Activated CD4-positive, CD25-positive, alpha-beta regulatory T cell (primary cell): Measurements from ENCODE around the gene NOTCH4.

Experiments used
- DNase-seq, 4 experiments: peaks; one replicate each; lab custom pipeline; 2025; lab: John Stamatoyannopoulos, UW

NOTCH4 gene

DNA sequence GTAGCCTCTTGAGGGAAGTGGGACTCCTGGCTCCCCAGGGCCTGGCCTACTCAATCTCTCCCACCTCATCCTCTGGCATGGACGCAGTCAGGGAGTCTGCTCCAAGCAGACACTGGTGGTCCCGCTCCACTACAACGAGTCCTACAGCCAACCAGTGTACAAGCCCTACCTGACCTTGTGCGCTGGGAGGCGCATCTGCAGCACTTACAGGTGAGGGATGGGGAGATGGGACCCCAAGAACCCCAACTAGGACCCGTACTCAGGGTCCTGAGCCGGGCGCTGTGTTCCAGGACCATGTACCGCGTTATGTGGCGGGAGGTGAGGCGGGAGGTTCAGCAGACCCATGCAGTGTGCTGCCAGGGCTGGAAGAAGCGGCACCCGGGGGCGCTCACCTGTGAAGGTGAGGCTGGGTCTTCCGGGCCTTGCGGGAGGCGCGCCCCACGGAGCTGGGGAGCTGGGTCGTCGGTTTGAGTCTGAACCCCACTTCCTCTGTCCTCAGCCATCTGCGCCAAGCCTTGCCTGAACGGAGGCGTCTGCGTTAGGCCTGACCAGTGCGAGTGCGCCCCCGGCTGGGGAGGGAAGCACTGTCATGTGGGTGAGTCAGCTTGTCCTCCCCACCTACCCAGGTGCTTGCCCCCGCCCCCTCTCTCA, 57.3 kb downstream of the NOTCH4 start:
- DNase-seq: no peak

DNA sequence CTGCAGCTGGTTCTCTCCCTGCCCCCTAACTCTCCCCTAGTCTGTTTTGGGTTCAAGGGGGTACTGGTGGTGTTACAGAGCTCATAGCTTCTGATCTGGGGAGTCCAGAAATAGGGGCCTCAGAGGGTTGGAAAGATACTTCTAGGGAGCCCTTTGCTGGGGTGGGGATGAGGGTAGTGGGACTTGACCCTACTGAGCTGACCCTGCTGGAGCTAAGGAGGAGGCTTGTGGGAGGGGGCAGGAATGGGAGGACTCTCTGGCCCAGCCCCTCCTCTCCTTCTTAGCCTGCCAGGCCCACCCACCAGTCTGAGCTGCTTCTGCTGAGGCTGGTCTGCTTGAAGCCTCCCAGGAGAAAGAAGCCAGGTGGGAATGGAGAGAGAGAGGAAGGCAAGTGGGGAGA, 59.6 kb downstream of the NOTCH4 start, which contains the start of gene EGFL8:
Gene EGFL8, plus strand, starts transcription at position 301 of the 400 bp plus-strand sequence. CDS start 1,571 bp downstream, outside the sequence.
- no peak for DNase-seq

DNA sequence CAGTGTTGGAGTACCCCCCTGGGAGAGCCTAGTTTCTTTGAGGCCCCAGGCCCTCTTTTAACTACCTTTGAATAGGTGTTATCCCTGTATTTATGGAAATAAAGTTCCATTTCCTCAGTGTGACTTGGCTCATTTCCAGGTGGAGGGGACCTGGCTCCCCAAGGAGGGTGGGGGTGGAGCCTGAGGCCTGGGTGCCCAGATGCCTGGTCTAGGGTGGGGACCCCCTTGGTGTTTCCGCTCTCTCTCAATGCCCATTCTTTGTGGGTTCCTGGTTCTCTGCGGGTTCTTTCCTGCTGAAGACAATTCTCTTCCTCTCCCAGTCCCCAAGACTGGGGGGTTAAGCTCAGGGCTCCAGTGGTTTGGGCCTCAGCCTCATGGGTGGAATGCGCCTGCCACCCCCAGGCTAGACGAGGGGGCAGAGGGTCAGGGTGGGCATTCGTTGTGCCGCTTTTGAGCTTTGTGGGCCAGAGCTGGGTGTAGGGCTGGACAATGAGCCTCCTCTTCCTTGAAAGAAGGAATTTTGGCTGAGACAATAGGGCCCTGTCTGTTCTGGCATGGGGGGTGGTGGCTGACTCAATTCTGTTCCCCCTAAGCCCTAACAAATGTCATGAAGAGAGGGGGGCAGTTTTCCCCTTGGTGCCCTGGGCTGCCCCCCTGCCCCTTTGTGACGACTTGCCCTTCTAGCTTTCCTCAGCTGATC, 60.2 kb downstream of the NOTCH4 start:
- DNase-seq: no peak

DNA sequence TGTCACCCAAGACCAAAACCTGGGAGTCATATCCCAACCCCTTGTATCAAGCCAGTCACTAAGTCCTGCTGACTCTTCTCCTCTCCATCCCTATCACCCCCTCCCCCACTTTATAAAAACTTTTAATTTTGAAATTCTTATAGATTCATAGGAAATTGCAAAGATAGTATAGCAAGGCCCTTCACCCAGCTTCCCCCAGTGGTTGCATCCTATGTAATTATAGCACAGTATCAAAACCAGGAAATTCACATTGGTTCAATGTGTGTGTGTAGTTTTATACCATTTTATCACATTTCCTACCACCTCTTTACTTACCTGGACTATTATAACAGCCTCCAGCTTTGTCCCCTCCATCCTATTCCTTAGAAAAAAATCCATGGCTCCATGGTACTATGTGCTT, 65.8 kb downstream of the NOTCH4 start:
- no peak for DNase-seq

DNA sequence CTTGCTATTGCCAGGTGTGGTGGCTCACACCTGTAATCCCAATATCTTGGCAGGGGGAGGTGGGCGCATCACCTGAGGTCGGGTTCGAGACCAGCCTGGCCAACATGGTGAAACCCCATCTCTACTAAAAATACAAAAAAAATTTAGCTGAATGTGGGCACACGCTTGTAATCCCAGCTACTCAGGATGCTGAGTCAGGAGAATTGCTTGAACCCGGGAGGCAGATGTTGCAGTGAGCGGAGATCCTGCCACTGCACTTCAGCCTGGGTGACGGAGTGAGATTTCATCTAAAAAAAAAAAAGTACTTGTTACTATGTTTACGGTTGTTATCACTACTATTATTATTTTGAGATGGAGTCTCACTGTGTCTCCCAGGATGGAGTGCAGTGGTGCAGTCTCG, 67.0 kb downstream of the NOTCH4 start:
- no peak for DNase-seq

DNA sequence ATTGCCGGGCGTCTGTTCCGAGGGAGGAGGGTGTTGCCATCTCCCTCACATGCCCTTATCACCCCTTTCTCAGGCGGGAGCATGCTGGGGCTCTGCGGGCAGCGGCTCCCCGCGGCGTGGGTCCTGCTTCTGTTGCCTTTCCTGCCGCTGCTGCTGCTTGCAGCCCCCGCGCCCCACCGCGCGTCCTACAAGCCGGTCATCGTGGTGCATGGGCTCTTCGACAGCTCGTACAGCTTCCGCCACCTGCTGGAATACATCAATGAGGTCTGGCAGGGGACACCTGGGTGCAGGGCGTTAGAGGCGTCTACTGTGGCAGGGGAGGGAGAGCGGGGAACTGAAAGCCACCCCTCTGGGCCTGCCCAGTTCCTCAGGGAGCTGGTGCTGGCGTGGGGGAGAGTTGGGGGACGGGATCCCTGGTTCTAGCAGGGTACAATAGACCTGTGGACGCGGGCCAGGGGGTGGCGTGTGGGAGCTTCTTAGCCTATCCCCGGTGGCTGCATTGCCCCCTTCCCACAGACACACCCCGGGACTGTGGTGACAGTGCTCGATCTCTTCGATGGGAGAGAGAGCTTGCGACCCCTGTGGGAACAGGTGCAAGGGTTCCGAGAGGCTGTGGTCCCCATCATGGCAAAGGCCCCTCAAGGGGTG, 69.2 kb downstream of the NOTCH4 start:
- DNase-seq: peak; percentile 13 to 38 (median 22)

DNA sequence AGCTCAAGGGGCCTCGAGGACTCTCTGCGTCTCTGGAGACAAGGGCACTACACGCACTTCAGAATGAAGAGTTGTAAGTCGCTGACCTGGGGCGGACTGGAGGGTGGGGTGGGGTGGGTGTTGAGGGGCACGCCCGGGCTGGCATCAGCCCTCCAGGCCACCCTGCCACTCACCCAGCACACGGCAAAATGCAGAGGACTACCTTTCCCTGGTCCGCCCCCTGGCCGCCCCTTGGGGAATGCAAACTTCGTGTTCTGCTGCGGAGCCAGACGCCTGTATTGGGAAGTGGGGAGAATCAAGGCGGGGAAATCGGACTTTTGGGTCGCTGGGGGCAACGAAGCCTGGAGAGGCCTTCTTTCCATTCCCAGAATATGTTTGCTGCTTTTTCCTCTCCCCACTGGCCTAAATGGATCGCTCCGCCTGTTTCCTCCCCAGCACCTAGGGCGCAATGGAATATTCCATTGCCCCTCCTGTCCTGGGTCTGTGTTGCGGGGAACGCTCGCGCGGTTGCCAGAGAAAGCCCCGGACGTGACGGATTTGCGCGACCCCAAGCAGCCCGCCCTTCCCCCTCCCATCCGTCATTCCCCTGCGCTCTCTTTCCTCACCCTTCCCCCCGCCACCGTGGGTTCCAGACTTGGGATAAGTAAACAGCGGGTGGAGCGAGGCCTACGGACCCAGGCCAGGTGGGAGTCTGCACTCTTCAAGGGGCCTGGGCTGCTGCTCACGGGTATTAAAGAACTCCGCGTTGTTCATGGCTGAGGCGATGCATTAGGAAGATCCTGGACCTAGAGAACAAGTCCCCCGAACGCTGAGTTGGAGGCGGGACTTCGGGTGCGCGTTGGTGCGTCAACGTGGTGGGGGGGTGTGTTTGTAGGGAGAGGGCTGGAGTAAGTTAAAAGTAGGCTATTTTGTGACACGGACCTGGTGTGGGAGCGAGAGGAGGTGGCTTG, 70.0 kb downstream of the NOTCH4 start, which contains the start of gene PPT2:
Gene PPT2, plus strand, starts transcription at position 578 of the 950 bp plus-strand sequence. CDS start 454 bp downstream, outside the sequence.
- peak; percentile 27 to 56 (median 36) for DNase-seq

GRCh38 chr6:32152769-32153563, 70.9 kb downstream of the NOTCH4 start:
- no peak for DNase-seq

GRCh38 chr6:32151863-32152768, 71.8 kb downstream of the NOTCH4 start, which contains the start of gene PRRT1:
Gene PRRT1 (minus strand): TSS chr6:32151939. CDS start chr6:32151827, 112 bp downstream.
- no peak for DNase-seq

DNA sequence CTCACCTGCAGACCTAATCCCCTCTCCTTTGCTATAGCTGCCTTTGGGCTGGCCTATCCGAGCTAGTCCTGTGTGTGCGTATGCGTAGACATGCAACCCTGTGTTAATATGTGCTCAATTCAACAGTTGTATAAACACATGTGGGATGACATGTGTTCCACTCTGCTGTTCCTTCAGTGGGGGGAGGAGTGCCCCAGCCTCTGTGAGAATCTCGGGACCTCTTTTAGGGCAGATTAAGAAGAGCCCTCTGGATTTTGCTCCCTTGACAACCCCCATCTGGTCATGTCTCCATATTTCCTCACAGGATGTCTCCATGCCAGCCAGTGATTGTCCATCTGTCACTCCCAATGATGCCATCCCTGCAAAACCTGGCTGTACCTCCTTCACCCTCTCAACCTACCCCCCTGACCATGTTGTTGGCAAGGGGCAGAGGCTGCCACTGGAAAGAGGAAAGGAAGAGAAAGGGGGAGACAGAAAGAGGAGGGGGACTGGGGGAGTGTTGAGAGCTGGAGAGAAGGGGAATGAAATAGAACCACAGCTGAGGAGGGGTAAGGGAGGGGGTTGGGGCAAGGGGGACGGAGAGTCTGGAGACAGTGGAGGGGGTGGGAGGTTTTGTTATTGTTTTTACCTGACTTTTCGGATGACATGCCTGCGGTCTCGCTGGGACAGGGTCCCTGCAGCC, 72.5 kb downstream of the NOTCH4 start:
- DNase-seq: no peak

DNA sequence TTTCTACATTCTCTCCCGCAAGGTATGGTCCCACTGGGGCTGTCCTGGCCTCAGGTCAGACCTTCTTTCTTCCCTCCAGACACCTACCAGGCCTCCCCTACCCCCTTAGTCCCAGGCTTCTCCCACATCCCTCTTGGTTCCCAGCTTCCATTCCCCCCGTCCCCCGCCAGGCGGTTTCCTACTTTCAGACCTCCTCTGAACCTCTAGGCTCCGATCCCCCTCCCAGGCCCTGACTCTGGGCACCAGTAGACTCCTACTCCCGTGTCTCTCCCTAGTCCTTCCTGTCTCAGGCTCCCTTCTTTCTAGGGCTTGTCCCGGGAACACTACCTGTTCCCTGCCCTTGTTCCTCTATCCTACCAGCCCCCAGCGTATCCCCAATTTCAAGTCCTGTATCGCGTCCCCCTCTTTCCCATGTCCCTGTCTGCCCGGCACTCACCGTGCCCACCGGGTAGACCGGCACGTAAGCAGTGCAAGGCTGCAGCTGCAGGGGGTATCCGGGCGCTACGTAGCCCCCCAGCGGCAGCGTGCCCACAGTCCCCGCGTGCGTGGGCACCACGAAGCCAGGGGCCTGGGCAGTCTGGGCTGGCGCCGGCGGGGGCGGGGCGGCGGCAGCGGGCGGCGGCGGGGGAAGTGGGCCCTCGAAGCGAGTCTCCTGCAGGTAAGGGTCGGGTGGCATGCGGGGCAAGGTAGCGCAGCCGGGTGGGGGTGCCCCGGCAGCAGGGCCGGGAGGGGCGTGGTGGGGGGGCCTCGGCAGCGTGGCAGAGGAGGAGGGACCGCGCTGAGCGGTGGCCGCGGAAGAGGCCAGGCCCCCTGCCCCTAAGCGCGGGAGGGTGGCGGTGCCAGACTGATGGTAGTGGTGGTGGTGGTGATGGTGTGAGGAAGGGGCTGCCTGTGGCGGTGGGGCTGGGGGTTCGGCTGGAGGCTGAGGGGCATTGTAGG, 73.7 kb downstream of the NOTCH4 start:
- no peak for DNase-seq

- no peak for DNase-seq
These were observed 74.6 kb downstream of the NOTCH4 start for GRCh38 chr6:32149092-32149755.

GRCh38 chr6:32148289-32149091, 75.4 kb downstream of the NOTCH4 start:
- peak; percentile 37 to 57 (median 40) for DNase-seq

DNA sequence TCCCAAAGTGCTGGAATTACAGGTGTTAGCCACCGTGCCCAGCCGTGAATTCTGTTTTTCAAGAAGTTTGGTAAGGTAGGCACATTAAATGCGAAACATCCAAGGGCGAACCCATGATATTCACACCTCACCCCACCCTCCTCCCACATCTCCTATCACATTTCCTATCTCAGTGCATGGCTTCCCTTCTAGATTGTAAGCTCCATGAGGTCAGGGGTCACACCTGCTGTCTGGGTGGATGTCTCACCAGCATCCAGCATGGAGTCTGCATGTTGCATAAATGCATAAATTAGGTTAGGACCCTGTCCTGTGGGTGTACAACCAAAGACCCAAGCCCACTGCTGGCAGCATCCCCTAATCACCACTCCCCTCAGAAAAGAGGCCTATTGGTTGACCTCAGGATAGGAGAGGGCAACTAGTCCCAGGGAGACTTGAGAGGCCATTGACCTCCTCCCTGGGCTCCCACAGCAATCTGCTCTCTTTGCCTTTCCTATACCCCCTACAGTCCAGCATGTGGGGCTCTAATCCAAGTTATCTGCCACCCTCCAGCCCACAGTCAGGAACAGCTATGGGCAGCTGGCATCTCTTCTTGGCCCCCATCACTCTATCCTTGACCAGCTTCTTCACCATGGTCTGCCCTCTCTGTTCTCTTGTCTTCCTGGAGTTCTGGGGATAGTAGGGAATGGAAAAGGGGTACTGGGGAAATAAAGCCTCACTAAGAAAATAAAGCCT, 76.3 kb downstream of the NOTCH4 start:
- no peak for DNase-seq

DNA sequence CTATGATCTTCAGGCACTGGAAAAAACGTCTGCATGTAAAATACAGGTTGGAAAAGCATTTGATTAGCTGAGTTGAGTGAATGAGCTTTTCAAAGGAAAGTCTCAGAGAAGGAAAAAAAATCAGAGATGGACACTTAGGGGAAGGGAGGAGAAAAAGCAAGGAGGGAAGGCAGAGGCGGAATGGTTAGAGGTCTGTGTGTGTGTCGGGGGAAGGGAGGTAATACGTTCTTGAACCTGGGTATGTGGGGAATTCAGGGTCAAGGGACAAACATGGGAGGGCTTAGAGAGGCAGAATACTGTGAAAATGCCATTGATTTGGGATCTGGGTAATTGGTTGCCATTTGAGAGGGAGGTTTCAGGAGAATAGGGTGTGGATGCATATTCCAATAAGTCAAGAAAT, 77.2 kb downstream of the NOTCH4 start:
- DNase-seq: no peak

DNA sequence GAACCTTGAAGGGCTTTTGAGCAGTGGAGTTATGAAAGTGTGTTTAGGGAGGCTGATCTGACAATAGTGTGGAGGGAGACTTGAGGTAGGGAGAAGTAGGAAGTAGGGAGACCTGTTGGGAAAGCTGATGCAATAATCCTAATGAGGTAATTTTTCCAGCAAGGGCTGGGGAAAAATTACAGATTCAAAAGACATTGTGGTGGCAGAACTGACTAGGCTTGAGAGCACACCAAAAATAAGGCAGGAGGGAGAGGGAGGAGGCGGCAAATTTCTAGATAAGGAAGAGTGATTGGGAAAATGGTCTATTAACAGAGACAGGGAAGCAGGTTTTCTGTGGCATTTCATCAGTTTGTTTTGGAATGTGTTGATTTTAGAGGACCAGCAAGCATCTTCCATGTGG, 77.6 kb downstream of the NOTCH4 start:
- no peak for DNase-seq
